Stimulated activated CD4-positive, alpha-beta T cell treated with anti-CD3 and anti-CD28 coated beads, Interleukin-15, amount 100 ng/mL, for 1 hour (primary cell): ENCODE results near the gene LRRC26.

ENCODE experiments used
- DNase-seq, 2 donors: peaks; one replicate each; pipeline ENCODE4 v3.0.0-alpha.2; 2020; ENCODE audit warnings: low read depth in 1 of 2, low spot score in 1 of 2

Gene LRRC26

GRCh38 chr9:137168904-137169856 is 671 bp downstream of the LRRC26 start:
- no peak for DNase-seq

GRCh38 chr9:137168573-137168903 is 1.3 kb downstream of the LRRC26 start:
- DNase-seq = no peak

- DNase-seq = no peak
Observed at GRCh38 chr9:137167747-137168572, 1.9 kb downstream of the LRRC26 start.

- no peak for DNase-seq
Observed at GRCh38 chr9:137167277-137167746, 2.5 kb downstream of the LRRC26 start.

- no peak for DNase-seq
Observed at GRCh38 chr9:137166380-137167229, 3.2 kb downstream of the LRRC26 start.

- DNase-seq = no peak
Observed at GRCh38 chr9:137165250-137165836, 4.5 kb downstream of the LRRC26 start.

GRCh38 chr9:137164370-137165249 is 5.2 kb downstream of the LRRC26 start:
- no peak for DNase-seq

GRCh38 chr9:137163805-137164204 is 6.0 kb downstream of the LRRC26 start:
- no peak for DNase-seq

- no peak for DNase-seq
Observed at GRCh38 chr9:137163365-137163715, 6.5 kb downstream of the LRRC26 start.

- no peak for DNase-seq
Observed at GRCh38 chr9:137162505-137163364, 7.1 kb downstream of the LRRC26 start.

GRCh38 chr9:137161558-137162486 is 8.0 kb downstream of the LRRC26 start:
- no peak for DNase-seq

- DNase-seq = no peak
Observed at GRCh38 chr9:137160716-137161557, 8.9 kb downstream of the LRRC26 start.

- no peak for DNase-seq
Observed at GRCh38 chr9:137160054-137160425, 9.8 kb downstream of the LRRC26 start.

GRCh38 chr9:137159105-137160053 is 10.5 kb downstream of the LRRC26 start:
- no peak for DNase-seq

GRCh38 chr9:137158625-137159024 is 11.2 kb downstream of the LRRC26 start:
- DNase-seq = no peak
